ENCODE results near the gene NCK2. TPM values are rescaled to one million over a fixed set of nuclear protein-coding genes. Genes with fewer than 3 reads are reported as not detected.

NCK2 gene
- polyA plus RNA-seq, 3 donors from 2014 or later, result 10.7 to 22.1 (median 16.2) TPM

DNA sequence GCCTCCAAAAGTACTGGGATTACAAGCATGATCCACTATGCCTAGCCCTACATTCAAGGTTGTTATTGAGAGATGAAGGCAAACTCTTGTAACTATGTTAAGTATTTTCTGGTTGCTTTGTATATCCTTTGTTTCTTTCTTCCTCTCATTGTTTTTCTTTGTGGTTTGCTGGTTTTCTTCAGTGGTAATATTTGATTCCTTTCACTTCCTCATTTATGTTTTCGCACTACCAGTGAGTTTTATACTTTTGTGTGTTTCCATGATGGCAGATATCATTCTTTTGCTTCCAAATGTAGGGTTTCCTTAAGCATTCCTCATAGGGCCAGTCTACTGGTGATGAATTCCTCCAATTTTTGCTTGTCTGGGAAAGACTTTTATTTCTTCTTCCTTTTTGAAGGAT, 90.2 kb downstream of the NCK2 start:
- Mint-ChIP-seq H3K27ac (peak overlapping the region in 5 of 6 donors; percentile 2 to 74 (median 31)), H3K4me1 (peaks cover 74 to 96% of the 10 kb centered on the region in 2 donors), H3K9me3 (peaks cover 10 to 39% (median 19%) of the 10 kb centered on the region in 6 donors), H3K27me3 (ENCODE audit: low read depth in 3 of 3) (peaks cover 0 to 7% (median 4%) of the 10 kb centered on the region in 3 donors), H3K4me3 (peak overlapping the region in 4 of 5 donors; percentile 8 to 30 (median 19)), H3K36me3 (peaks cover 12 to 22% (median 16%) of the 10 kb centered on the region in 3 donors)
- DNase-seq, result peak; percentile 6 to 16 (median 6)

DNA sequence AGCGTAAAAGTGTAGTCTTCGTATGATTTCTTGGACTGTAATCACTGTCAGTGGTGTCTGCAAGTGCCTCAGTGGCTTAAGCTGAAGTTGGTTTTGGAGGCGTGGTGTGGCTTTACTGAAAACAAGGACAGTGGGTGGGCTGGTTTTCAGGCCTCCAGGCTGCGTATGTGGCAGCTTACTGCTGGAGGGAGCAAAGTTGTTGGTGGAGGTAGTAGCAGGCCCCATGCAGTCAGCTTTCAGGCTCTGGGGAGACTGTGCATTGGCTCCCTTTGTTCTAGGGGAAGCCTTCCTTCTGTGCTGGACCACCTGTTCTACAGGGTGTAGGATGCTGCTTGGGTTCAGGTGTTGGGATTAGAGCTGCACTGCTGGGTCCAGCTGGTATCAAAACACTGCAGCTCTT, 91.6 kb downstream of the NCK2 start:
- Mint-ChIP-seq H3K9me3 (peaks cover 10 to 39% (median 19%) of the 10 kb centered on the region in 6 donors), H3K27me3 (ENCODE audit: low read depth in 3 of 3) (peaks cover 0 to 7% (median 4%) of the 10 kb centered on the region in 3 donors), H3K4me1 (peaks cover 74 to 96% of the 10 kb centered on the region in 2 donors), H3K4me3 (peak overlapping the region in 3 of 5 donors; percentile 3 to 18 (median 5)), H3K36me3 (peaks cover 12 to 22% (median 16%) of the 10 kb centered on the region in 3 donors), H3K27ac (peak overlapping the region in 3 of 6 donors; percentile 1 to 67 (median 40))
- DNase-seq, result no peak

DNA sequence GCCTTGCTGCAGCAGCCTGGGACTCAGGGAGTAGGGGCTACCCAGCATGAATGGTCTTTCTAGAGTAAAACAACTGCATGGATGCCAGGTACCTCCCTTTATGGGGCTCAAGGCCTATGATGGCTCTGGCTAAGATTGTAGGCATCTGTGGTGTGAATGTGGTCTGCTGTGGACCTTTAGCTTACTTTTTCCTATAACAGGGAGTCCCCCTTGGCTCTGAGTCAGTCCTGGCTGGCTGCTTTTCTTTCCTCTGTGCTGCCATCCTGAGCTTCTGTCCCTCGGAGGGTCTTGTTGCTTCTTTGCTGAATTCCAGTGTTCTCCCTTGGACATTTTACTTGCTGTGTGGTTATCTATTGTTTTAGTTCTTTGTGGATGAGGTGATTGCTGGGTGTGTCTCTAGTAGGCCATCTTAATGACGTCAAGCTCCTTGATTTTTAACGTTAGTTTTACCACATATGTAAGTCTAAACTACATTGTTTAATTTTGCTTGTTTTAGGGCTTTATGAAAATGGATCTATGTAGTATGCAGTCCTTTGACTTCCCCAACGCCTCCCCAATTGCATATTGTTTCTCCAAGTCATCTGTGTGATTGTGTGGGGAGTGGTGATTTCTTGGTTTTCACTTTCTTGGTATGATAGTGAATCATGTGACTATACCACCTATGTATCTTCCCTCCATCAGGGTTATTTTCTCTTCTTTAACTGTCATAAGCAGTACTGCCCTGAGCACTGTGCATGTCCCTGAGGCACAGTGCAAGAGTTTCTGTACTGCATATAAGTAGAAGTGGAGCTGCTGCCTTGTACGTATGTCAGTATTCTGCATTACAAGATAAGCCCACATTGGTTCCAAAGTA, 92.4 kb downstream of the NCK2 start:
- no peak for DNase-seq
- peaks cover 0 to 7% (median 4%) of the 10 kb centered on the region in 3 donors for H3K27me3 Mint-ChIP-seq (ENCODE audit: low read depth in 3 of 3)
- no peak overlapping the region for H3K4me3 Mint-ChIP-seq
- H3K27ac Mint-ChIP-seq, result peak overlapping the region in 3 of 6 donors; percentile 1 to 33 (median 32)
- H3K4me1 Mint-ChIP-seq, result peaks cover 73 to 96% of the 10 kb centered on the region in 2 donors
- H3K9me3 Mint-ChIP-seq, result peaks cover 10 to 39% (median 19%) of the 10 kb centered on the region in 6 donors
- peaks cover 12 to 22% (median 16%) of the 10 kb centered on the region in 3 donors for H3K36me3 Mint-ChIP-seq

DNA sequence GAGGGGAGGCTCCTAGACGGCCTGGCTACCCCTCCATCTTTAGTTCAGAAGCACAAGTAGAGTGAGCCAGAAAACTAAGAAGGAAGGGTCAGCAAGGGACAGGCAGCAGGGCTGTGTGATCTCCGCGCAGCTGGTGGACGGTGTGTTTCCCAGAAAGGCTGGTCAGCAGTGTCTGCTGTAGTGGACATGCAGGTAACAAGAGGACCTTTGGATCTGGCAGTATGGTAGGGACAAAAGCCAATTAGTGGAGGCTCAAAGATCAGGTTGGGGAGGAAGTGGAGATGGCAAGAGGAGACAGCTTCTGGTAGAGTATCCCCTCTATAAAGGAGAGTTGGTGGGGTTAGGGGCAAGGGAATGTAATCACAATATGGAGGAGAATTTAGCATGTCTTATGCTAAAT, 95.1 kb downstream of the NCK2 start:
- Mint-ChIP-seq H3K9me3 (peaks cover 8 to 25% (median 14%) of the 10 kb centered on the region in 6 donors), H3K27ac (peak overlapping the region in 4 of 6 donors; percentile 13 to 50 (median 33)), H3K36me3 (peaks cover 11 to 16% (median 12%) of the 10 kb centered on the region in 3 donors), H3K4me3 (no peak overlapping the region), H3K4me1 (peaks cover 70 to 89% of the 10 kb centered on the region in 2 donors), H3K27me3 (ENCODE audit: low read depth in 3 of 3) (peaks cover 0 to 4% (median 3%) of the 10 kb centered on the region in 3 donors)
- no peak for DNase-seq

DNA sequence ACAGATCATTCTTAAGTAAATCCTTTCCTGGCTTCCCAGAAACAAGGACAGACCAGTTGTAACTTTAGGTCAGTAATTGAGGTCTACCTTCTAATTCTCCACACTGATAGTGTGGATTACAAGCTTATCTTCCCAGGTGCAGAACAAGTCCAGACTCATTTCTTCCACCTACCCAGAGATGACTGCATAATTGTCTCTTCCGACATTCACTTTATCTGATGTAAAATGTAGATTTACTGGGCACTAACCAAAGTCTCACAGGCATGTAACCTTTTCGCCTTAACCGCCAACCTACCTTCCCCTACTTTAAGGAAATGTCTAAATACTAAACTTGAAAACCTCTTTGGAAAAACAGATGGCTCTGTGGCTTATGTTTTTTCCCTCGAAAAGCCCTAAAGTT, 96.2 kb downstream of the NCK2 start:
- H3K27me3 Mint-ChIP-seq (ENCODE audit: low read depth in 3 of 3), result peaks cover 0 to 3% (median 3%) of the 10 kb centered on the region in 3 donors
- H3K27ac Mint-ChIP-seq, result peak overlapping the region in 2 of 6 donors; percentile 14 to 22
- no peak overlapping the region for H3K4me3 Mint-ChIP-seq
- H3K36me3 Mint-ChIP-seq, result peaks cover 3 to 8% (median 7%) of the 10 kb centered on the region in 3 donors
- no peak for DNase-seq
- H3K9me3 Mint-ChIP-seq, result peaks cover 3 to 13% (median 4%) of the 10 kb centered on the region in 6 donors
- H3K4me1 Mint-ChIP-seq, result peaks cover 70 to 87% of the 10 kb centered on the region in 2 donors

DNA sequence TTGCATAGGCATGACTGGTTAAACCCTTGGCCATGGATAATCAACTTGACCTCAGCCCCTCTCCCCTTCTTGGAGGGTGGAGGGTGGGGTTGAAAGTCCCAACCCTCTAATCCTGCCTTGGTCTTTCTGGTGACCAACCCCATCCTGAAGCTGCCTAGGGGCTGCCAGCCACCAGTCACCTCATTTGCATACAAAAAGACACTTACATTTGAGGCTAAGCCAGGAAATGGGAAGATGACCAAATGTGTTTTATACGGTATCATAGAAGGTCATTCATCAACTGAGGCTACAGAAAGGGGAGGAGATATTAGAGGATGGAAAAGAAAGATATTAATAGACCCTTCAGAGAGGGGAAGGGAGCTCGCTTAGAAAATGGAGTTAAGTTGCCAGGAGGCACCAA, 96.8 kb downstream of the NCK2 start:
- H3K4me3 Mint-ChIP-seq, result no peak overlapping the region
- no peak for DNase-seq
- peaks cover 0 to 3% (median 0%) of the 10 kb centered on the region in 3 donors for H3K27me3 Mint-ChIP-seq (ENCODE audit: low read depth in 3 of 3)
- peak overlapping the region in 2 of 6 donors; percentile 9 to 20 for H3K27ac Mint-ChIP-seq
- peaks cover 0 to 7% (median 0%) of the 10 kb centered on the region in 6 donors for H3K9me3 Mint-ChIP-seq
- peaks cover 0 to 4% (median 3%) of the 10 kb centered on the region in 3 donors for H3K36me3 Mint-ChIP-seq
- peaks cover 71 to 88% of the 10 kb centered on the region in 2 donors for H3K4me1 Mint-ChIP-seq

DNA sequence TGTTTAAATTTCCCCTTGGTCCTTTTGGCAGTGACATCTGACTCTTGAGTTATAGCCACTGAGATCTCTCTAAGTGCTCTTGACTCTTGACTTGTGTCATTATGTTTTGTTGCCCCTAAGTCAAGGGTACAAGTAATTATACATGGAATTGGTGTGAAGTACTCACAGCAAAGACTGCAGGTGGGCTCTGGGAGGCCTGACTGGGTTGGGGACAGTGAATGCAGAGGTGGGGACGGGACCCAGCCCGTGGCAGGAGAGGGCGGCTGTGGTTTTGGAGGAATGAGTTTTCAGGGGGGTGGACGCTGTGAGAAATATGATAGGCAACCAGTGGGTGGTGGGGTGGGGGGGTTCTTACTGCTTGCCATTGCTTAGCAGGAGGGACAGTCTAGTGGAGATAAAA, 97.8 kb downstream of the NCK2 start:
- Mint-ChIP-seq H3K27ac (no peak overlapping the region), H3K27me3 (ENCODE audit: low read depth in 3 of 3) (peaks cover 0 to 3% (median 0%) of the 10 kb centered on the region in 3 donors), H3K36me3 (peaks cover 0 to 4% (median 0%) of the 10 kb centered on the region in 3 donors), H3K4me1 (peaks cover 71 to 90% of the 10 kb centered on the region in 2 donors), H3K4me3 (no peak overlapping the region), H3K9me3 (no peaks in the 10 kb centered on the region)
- DNase-seq, result no peak

DNA sequence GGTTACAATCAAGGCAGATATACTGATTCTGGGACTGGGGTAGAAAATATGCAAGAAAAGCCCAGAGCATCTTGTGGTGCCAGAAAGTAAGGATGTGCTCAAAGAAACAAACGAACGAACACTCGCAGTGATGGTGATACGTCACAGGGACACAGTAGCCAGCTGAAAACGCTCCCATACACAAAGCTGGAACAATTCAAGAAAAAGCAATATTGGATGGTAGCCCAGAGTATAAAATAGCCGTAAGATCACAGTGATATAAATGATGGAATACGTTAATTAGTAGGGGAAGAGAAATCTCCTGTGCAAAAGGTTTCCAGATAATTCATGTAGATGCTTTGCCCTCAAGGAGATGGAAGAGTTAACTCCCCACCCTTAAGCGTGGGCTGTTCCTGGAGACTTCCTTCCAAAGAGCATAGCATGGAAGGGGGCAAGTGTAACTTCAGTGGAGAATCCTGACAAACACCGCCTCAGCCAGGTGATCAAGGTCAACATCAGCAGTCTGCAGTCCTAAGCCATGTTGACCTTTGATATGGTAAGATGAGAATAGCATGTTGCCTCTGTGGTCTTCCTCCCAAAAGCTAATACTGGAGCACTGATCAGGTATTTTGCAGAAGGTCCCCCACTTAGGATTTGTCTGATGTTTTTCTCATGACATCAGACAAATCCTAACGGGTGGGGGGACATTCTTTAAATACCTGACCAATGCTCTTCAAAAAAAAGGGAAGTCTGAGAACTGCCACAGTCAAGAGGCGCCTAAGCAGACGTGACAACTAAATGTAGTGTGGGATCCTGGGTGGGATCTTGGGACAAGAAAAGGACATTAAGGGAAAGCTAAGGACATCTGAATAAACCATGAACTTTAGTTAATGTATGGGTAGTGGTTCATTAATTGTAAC, 99.0 kb downstream of the NCK2 start:
- peaks cover 64 to 89% of the 10 kb centered on the region in 2 donors for H3K4me1 Mint-ChIP-seq
- no peaks in the 10 kb centered on the region for H3K9me3 Mint-ChIP-seq
- H3K27me3 Mint-ChIP-seq (ENCODE audit: low read depth in 3 of 3), result peaks cover 0 to 2% (median 0%) of the 10 kb centered on the region in 3 donors
- H3K36me3 Mint-ChIP-seq, result peaks cover 0 to 2% (median 0%) of the 10 kb centered on the region in 3 donors
- no peak overlapping the region for H3K4me3 Mint-ChIP-seq
- H3K27ac Mint-ChIP-seq, result peak overlapping the region in 1 of 6 donors; percentile 31
- DNase-seq, result no peak

DNA sequence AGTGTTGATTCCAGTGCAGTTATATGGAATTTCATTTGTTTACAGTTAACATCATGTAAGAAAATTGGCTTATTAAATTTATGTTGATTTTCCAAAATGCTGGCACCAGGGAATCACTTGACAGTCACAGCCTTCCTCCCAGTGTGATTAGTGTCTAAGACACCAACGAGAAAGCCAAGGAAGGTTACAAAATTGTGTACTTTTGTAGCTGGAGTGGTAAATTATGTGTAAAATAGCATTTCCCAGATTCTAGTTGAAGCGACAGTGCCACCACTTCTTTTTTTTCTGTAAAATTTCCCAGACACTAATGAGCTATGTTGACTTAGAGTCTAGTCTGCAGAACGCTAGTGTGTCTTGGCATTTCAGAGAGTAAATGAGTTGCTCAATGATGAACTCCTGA, 101.3 kb downstream of the NCK2 start:
- Mint-ChIP-seq H3K27ac (peak overlapping the region in 1 of 6 donors; percentile 39), H3K4me1 (peaks cover 57 to 81% of the 10 kb centered on the region in 2 donors), H3K4me3 (no peak overlapping the region), H3K36me3 (no peaks in the 10 kb centered on the region), H3K27me3 (ENCODE audit: low read depth in 3 of 3) (no peaks in the 10 kb centered on the region), H3K9me3 (no peaks in the 10 kb centered on the region)
- DNase-seq, result no peak

DNA sequence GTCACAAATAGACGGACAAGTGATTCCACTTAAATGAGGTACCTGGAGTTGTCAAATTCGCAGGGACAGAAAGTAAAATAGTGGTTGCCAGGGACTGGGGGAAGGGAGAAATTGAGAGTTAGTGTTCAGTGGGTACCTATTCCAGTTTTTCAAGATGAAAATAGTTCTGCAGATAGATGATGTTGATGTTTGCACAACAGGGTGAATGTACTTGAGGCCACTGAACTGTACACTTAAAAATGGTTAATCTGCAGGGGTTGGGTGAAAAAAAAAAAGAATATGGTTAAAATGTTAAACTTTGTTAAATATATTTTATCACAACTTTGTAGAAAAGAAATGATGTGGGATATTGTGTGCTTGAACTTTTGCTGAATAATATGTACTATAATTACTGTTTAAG, 102.3 kb downstream of the NCK2 start:
- H3K27ac Mint-ChIP-seq, result peak overlapping the region in 2 of 6 donors; percentile 7 to 17
- DNase-seq, result no peak
- H3K4me3 Mint-ChIP-seq, result no peak overlapping the region
- no peaks in the 10 kb centered on the region for H3K27me3 Mint-ChIP-seq (ENCODE audit: low read depth in 3 of 3)
- no peaks in the 10 kb centered on the region for H3K36me3 Mint-ChIP-seq
- H3K9me3 Mint-ChIP-seq, result no peaks in the 10 kb centered on the region
- peaks cover 53 to 78% of the 10 kb centered on the region in 2 donors for H3K4me1 Mint-ChIP-seq

DNA sequence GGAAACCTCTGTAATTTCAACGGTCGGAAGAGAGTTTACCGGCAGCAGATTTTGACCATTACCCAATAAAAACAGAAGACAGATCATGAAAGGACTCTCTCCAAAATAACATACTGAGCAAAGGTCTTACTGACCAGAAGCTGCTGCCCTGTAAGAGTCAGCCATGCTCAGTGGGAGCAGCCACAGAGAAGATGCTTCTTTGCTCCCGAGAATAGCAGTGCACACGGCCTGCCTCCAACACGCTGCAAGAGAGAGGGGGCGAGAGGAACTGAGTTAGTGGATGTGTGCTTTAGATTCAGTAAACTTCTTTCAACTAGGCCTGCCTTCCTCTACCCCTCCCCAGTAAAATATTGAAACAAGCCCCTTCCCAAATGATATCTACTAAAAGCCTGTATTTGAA, 103.7 kb downstream of the NCK2 start:
- Mint-ChIP-seq H3K36me3 (no peaks in the 10 kb centered on the region), H3K4me1 (peaks cover 54 to 78% of the 10 kb centered on the region in 2 donors), H3K4me3 (no peak overlapping the region), H3K27me3 (ENCODE audit: low read depth in 3 of 3) (no peaks in the 10 kb centered on the region), H3K27ac (peak overlapping the region in 5 of 6 donors; percentile 41 to 69 (median 49)), H3K9me3 (no peaks in the 10 kb centered on the region)
- no peak for DNase-seq

DNA sequence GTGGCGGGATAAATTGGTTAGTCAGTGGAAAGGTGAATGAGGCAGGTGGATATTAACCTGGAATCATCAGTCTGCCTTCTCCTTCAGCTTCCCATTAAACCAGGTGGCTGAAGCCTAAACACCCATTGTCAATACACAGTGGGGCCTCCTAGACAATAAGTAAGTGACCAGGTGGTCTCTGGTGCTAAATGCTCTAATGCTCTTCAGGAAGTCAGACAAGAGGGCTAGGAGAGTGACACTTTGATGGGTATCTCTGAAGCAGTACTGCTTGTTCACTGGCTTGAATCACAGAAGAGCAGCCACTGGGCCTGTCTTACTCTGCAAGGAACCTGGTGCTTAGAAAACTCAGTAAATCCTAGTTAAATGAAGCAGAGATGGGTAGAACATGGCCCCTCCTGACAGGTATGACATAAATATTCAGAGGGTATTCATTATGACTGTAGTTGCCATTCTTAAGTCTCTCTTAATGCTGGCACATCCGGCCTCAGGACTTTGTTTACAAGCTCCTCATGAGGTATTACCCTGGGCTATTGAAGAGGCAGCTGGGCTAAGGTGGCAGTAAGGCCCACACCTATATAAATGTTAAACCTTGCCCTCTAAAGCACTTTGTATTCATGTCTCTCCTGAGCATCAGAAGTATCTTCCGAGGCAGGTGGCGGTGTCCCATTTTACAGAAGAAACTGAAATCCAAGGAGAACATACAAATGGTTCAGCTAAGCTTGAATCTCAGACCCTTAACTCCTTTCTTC, 104.9 kb downstream of the NCK2 start:
- Mint-ChIP-seq H3K4me3 (no peak overlapping the region), H3K27ac (peak overlapping the region in 5 of 6 donors; percentile 19 to 64 (median 40)), H3K9me3 (no peaks in the 10 kb centered on the region), H3K36me3 (peaks cover 0 to under 1% (median 0%) of the 10 kb centered on the region in 3 donors), H3K4me1 (peaks cover 51 to 80% of the 10 kb centered on the region in 2 donors), H3K27me3 (ENCODE audit: low read depth in 3 of 3) (no peaks in the 10 kb centered on the region)
- no peak for DNase-seq

DNA sequence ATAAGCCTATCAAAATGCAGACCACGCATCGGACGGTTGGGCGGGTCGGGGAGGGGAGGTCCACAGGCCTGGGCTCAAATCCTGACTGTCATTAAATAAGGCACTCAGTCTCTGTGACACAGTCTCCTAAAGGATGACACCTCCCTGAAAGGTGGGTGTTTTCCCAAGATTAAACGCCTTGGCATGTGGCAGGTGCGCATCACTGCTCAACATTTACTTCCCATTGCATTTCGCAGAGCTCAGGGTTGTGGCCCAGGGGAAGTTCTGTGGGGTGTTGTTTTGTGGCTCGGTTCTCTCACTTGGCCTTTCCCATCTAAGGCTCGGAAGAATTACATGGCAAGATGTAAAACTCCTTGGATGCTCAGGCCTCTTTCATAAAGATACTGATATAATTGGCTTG, 107.4 kb downstream of the NCK2 start:
- Mint-ChIP-seq H3K4me3 (no peak overlapping the region), H3K36me3 (peaks cover 0 to 9% (median 8%) of the 10 kb centered on the region in 3 donors), H3K4me1 (peaks cover 53 to 80% of the 10 kb centered on the region in 2 donors), H3K9me3 (no peaks in the 10 kb centered on the region), H3K27me3 (ENCODE audit: low read depth in 3 of 3) (no peaks in the 10 kb centered on the region), H3K27ac (no peak overlapping the region)
- DNase-seq, result no peak
